ENCODE measurements around the gene GSAP. TPM values are rescaled to one million over a fixed set of nuclear protein-coding genes. Genes with fewer than 3 reads are reported as not detected.

The GSAP gene
- total and polyA plus RNA-seq, 2 donors (not counting 3 experiments of a cell fraction or from before 2014, with no cell fraction given): 2.3 to 5.8 TPM

GRCh38 chr7:77315182-77315591 is 101.0 kb downstream of the GSAP start:
- FAIRE-seq (no peak), DNase-seq (ENCODE audit: low read depth, low spot score) (no peak)
- Histone ChIP-seq H4K20me1 (replicated peaks; ENCODE audit: control insufficient read depth, extremely low read depth, insufficient read depth, low read length) (no peaks in the 10 kb centered on the region), H3K4me2 (ENCODE audit: insufficient read depth, low read length) (no peak overlapping the region), H3K9me3 (replicated peaks; ENCODE audit: control insufficient read depth, insufficient read depth, low read length) (no peaks in the 10 kb centered on the region), H3K9ac (replicated peaks; ENCODE audit: extremely low read depth, insufficient read depth, low read length) (no peak overlapping the region), H3K27me3 (ENCODE audit: control insufficient read depth in 2 of 2, insufficient read depth in 2 of 2, low read length in 2 of 2) (no peaks in the 10 kb centered on the region), H3K36me3 (ENCODE audit: control insufficient read depth in 2 of 2, extremely low read depth in 1 of 2, insufficient read depth in 2 of 2, low read length in 2 of 2) (no peaks in the 10 kb centered on the region), H3K4me3 (replicated peaks in 1 of 3; ENCODE audit: insufficient read depth in 1 of 3, low read depth in 1 of 3, low read length in 3 of 3) (no peak overlapping the region), H2AFZ (ENCODE audit: low read depth, low read length) (no peak overlapping the region), H3K27ac (ENCODE audit: insufficient read depth, low read depth, low read length) (no peak overlapping the region), H3K9me1 (replicated peaks; ENCODE audit: control insufficient read depth, extremely low read depth, insufficient read depth, low read length) (no peaks in the 10 kb centered on the region), H3K79me2 (ENCODE audit: control insufficient read depth, insufficient read depth, low read length) (no peaks in the 10 kb centered on the region), H3K4me1 (ENCODE audit: control insufficient read depth, extremely low read depth, insufficient read depth, low read length) (no peaks in the 10 kb centered on the region)
- ChIA-PET CTCF (interaction anchor here (1.2 kb wide), 1 partner anchor 17 kb away, joined by 4 read pairs; no protein-coding TSS in a partner anchor), POLR2A (no interaction called here)
- no TSS peak for BruUV-seq (replicated peaks)
- dilution Hi-C loops (cut with MboI; ENCODE audit: extremely low pct_ligation_motif_present, low sequenced_read_pairs) (no loop called here), intact Hi-C loops (cut with micrococcal nuclease) (no loop called here)
- TF ChIP-seq CTCF (IDR thresholded peaks at IDR 0.05; ENCODE audit: extremely low read depth in 1 of 2, insufficient read depth in 1 of 2, low read depth in 1 of 2, low read length in 2 of 2) (no peak), EZH2 (IDR thresholded peaks at IDR 0.05; ENCODE audit: borderline replicate concordance, low read depth, low read length, severe bottlenecking) (no peak), MAX (IDR thresholded peaks at IDR 0.05; ENCODE audit: insufficient read depth, insufficient read length) (no peak), POLR2AphosphoS5 (IDR thresholded peaks at IDR 0.05; ENCODE audit: insufficient read depth, low read depth, low read length) (no peak), FOS (IDR thresholded peaks at IDR 0.05; ENCODE audit: borderline replicate concordance, insufficient read depth, low read length) (no peak), JUN (IDR thresholded peaks at IDR 0.05; ENCODE audit: borderline replicate concordance, insufficient read depth, insufficient read length, low read depth) (no peak), POLR2A (IDR thresholded peaks at IDR 0.05; ENCODE audit: low read depth, low read length) (no peak), GATA2 (IDR thresholded peaks at IDR 0.05; ENCODE audit: insufficient read depth, insufficient read length, low read depth, low read length) (no peak), MYC (IDR thresholded peaks at IDR 0.05; ENCODE audit: low read depth, low read length) (no peak)

Measured in endothelial cell of umbilical vein (primary cell).